Neural cell (in vitro differentiated cells): ENCODE measurements around the gene RAB40B.

Experiments used
- EP300 ChIP-seq: fragments of 450-650 bp; conservative IDR thresholded peaks from 2 replicates; pipeline ENCODE4 v1.6.1; 2014; ENCODE audit warnings: antibody characterized with exemption, mild to moderate bottlenecking, moderate library complexity; ENCODE audit not compliant: poor library complexity, severe bottlenecking
- EZH2 ChIP-seq: fragments of 200-600, 300-800 bp; shearing (Covaris generic), sonication (generic); IDR thresholded peaks from 2 replicates; pipeline ENCODE4 v1.6.1; 2014; ENCODE audit warnings: antibody characterized with exemption, low read length, borderline replicate concordance, mild to moderate bottlenecking; ENCODE audit not compliant: insufficient read depth, poor library complexity, severe bottlenecking
- MXI1 ChIP-seq: fragments of 450-650 bp; conservative IDR thresholded peaks from 2 replicates; pipeline ENCODE4 v1.6.1; 2014; ENCODE audit warnings: antibody characterized with exemption, mild to moderate bottlenecking; ENCODE audit not compliant: poor library complexity, severe bottlenecking
- POLR2AphosphoS5 ChIP-seq: IDR thresholded peaks from 2 replicates; pipeline ENCODE4 v1.6.1; 2012
- RAD21 ChIP-seq: fragments of 450-650 bp; conservative IDR thresholded peaks from 2 replicates; pipeline ENCODE4 v1.6.1; 2014; ENCODE audit warnings: antibody characterized with exemption, mild to moderate bottlenecking, moderate library complexity
- SMC3 ChIP-seq: fragments of 450-650 bp; conservative IDR thresholded peaks from 2 replicates; pipeline ENCODE4 v1.6.1; 2014; ENCODE audit warnings: antibody characterized with exemption, mild to moderate bottlenecking, moderate library complexity; ENCODE audit not compliant: poor library complexity
- TAF1 ChIP-seq: IDR thresholded peaks from 2 replicates; pipeline ENCODE4 v1.6.1; 2012; ENCODE audit warnings: low read depth
- TF ChIP-seq, protein P1 (sequence below): fragments of 450-650 bp; IDR thresholded peaks from 2 replicates; pipeline ENCODE4 v1.5.1; 2014; ENCODE audit warnings: antibody characterized with exemption, mild to moderate bottlenecking, moderate library complexity; ENCODE audit not compliant: poor library complexity, severe bottlenecking
- TF ChIP-seq, protein P2 (sequence below): IDR thresholded peaks from 2 replicates; pipeline ENCODE4 v1.6.1; 2012; ENCODE audit warnings: borderline replicate concordance

- TF ChIP-seq, protein P1, sequence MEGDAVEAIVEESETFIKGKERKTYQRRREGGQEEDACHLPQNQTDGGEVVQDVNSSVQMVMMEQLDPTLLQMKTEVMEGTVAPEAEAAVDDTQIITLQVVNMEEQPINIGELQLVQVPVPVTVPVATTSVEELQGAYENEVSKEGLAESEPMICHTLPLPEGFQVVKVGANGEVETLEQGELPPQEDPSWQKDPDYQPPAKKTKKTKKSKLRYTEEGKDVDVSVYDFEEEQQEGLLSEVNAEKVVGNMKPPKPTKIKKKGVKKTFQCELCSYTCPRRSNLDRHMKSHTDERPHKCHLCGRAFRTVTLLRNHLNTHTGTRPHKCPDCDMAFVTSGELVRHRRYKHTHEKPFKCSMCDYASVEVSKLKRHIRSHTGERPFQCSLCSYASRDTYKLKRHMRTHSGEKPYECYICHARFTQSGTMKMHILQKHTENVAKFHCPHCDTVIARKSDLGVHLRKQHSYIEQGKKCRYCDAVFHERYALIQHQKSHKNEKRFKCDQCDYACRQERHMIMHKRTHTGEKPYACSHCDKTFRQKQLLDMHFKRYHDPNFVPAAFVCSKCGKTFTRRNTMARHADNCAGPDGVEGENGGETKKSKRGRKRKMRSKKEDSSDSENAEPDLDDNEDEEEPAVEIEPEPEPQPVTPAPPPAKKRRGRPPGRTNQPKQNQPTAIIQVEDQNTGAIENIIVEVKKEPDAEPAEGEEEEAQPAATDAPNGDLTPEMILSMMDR, result no peak
- TF ChIP-seq MXI1 (no peak), SMC3 (no peak), EZH2 (no peak), RAD21 (no peak), EP300 (no peak), POLR2AphosphoS5 (no peak), TAF1 (no peak)
- TF ChIP-seq, protein P2, sequence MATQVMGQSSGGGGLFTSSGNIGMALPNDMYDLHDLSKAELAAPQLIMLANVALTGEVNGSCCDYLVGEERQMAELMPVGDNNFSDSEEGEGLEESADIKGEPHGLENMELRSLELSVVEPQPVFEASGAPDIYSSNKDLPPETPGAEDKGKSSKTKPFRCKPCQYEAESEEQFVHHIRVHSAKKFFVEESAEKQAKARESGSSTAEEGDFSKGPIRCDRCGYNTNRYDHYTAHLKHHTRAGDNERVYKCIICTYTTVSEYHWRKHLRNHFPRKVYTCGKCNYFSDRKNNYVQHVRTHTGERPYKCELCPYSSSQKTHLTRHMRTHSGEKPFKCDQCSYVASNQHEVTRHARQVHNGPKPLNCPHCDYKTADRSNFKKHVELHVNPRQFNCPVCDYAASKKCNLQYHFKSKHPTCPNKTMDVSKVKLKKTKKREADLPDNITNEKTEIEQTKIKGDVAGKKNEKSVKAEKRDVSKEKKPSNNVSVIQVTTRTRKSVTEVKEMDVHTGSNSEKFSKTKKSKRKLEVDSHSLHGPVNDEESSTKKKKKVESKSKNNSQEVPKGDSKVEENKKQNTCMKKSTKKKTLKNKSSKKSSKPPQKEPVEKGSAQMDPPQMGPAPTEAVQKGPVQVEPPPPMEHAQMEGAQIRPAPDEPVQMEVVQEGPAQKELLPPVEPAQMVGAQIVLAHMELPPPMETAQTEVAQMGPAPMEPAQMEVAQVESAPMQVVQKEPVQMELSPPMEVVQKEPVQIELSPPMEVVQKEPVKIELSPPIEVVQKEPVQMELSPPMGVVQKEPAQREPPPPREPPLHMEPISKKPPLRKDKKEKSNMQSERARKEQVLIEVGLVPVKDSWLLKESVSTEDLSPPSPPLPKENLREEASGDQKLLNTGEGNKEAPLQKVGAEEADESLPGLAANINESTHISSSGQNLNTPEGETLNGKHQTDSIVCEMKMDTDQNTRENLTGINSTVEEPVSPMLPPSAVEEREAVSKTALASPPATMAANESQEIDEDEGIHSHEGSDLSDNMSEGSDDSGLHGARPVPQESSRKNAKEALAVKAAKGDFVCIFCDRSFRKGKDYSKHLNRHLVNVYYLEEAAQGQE, result no peak
Measured at GRCh38 chr17:82659886-82660285, 38.6 kb downstream of the RAB40B start.
